Activated T-helper 17 cell treated with anti-CD3 and anti-CD28 coated beads, Interleukin-2, amount 50 U/mL, for 72 hours (primary cell): ENCODE data around the gene PLEKHG4B. TPM values are rescaled to one million over a fixed set of nuclear protein-coding genes. Genes with fewer than 3 reads are reported as not detected.
A peak's percentile ranks its signal among the peaks of the same experiment; 100 is the strongest.

Experiments
- ATAC-seq: fragments of 150-1000 bp; cut with Tn5 transposase; replicated peaks from 2 replicates; pipeline ENCODE4 v1.10.0; 2021; ENCODE audit warnings: mild to moderate bottlenecking, moderate library complexity
- H3K27ac Mint-ChIP-seq: one replicate; pipeline ENCODE4 v1.8.0; 2022; ENCODE audit warnings: mixed read lengths
- H3K27me3 Mint-ChIP-seq: one replicate; pipeline ENCODE4 v1.8.0; 2022; ENCODE audit warnings: mixed read lengths
- H3K36me3 Mint-ChIP-seq: one replicate; pipeline ENCODE4 v1.8.0; 2022; ENCODE audit warnings: low read depth, mild to moderate bottlenecking, mixed read lengths
- H3K4me1 Mint-ChIP-seq: one replicate; pipeline ENCODE4 v1.8.0; 2022; ENCODE audit warnings: mixed read lengths
- H3K4me3 Mint-ChIP-seq: one replicate; pipeline ENCODE4 v1.8.0; 2022; ENCODE audit warnings: mild to moderate bottlenecking, mixed read lengths
- H3K9me3 Mint-ChIP-seq: one replicate; pipeline ENCODE4 v1.8.0; 2022; ENCODE audit warnings: mixed read lengths
- total RNA-seq, 2 donors: library from RNA; stranded (reverse); gene quantifications; one replicate each; pipeline ENCODE4 v1.2.3, GENCODE V29; 2022

PLEKHG4B gene
- total RNA-seq, 2 donors from 2014 or later: 0.11 TPM; not detected in 1

GRCh38 chr5:181566-181965, 89.6 kb downstream of the PLEKHG4B start:
- no peak for ATAC-seq
- Mint-ChIP-seq H3K36me3 (no peaks in the 10 kb centered on the region), H3K9me3 (no peaks in the 10 kb centered on the region)

GRCh38 chr5:182126-182525, 90.2 kb downstream of the PLEKHG4B start:
- Mint-ChIP-seq H3K4me1 (no peaks in the 10 kb centered on the region), H3K27ac (no peak overlapping the region), H3K9me3 (no peaks in the 10 kb centered on the region), H3K27me3 (peaks cover 14% of the 10 kb centered on the region), H3K4me3 (no peak overlapping the region), H3K36me3 (no peaks in the 10 kb centered on the region)
- ATAC-seq: no peak

More at GRCh38 chr5:181566-181965, 89.6 kb downstream of the PLEKHG4B start:
- Mint-ChIP-seq H3K27ac (no peak overlapping the region), H3K4me1 (no peaks in the 10 kb centered on the region), H3K27me3 (peaks cover 14% of the 10 kb centered on the region), H3K4me3 (no peak overlapping the region)

GRCh38 chr5:184471-184870, 92.5 kb downstream of the PLEKHG4B start:
- no peak for ATAC-seq
- no peak overlapping the region for H3K4me3 Mint-ChIP-seq
- peaks cover 14% of the 10 kb centered on the region for H3K27me3 Mint-ChIP-seq
- peaks cover 5% of the 10 kb centered on the region for H3K4me1 Mint-ChIP-seq
- H3K36me3 Mint-ChIP-seq: no peaks in the 10 kb centered on the region
- no peaks in the 10 kb centered on the region for H3K9me3 Mint-ChIP-seq
- H3K27ac Mint-ChIP-seq: peak overlapping the region; percentile 8

GRCh38 chr5:185095-186070, 93.4 kb downstream of the PLEKHG4B start:
- no peak for ATAC-seq

GRCh38 chr5:186091-187041, 94.4 kb downstream of the PLEKHG4B start:
- Mint-ChIP-seq H3K27ac (no peak overlapping the region), H3K4me3 (no peak overlapping the region), H3K27me3 (peaks cover 4% of the 10 kb centered on the region), H3K4me1 (peaks cover 5% of the 10 kb centered on the region), H3K9me3 (no peaks in the 10 kb centered on the region), H3K36me3 (no peaks in the 10 kb centered on the region)
- no peak for ATAC-seq

More at GRCh38 chr5:185095-186070, 93.4 kb downstream of the PLEKHG4B start:
- H3K27me3 Mint-ChIP-seq: peaks cover 10% of the 10 kb centered on the region
- H3K4me3 Mint-ChIP-seq: no peak overlapping the region
- H3K36me3 Mint-ChIP-seq: no peaks in the 10 kb centered on the region
- no peak overlapping the region for H3K27ac Mint-ChIP-seq
- H3K9me3 Mint-ChIP-seq: no peaks in the 10 kb centered on the region
- H3K4me1 Mint-ChIP-seq: peaks cover 5% of the 10 kb centered on the region

- no peak overlapping the region for H3K4me3 Mint-ChIP-seq
Observed at GRCh38 chr5:187042-187431, 95.1 kb downstream of the PLEKHG4B start.

GRCh38 chr5:187617-188451, 95.9 kb downstream of the PLEKHG4B start:
- ATAC-seq: no peak
- H3K9me3 Mint-ChIP-seq: no peaks in the 10 kb centered on the region
- H3K4me1 Mint-ChIP-seq: peaks cover 5% of the 10 kb centered on the region
- no peak overlapping the region for H3K27ac Mint-ChIP-seq
- no peaks in the 10 kb centered on the region for H3K36me3 Mint-ChIP-seq
- no peaks in the 10 kb centered on the region for H3K27me3 Mint-ChIP-seq
- peak overlapping the region; percentile 31 for H3K4me3 Mint-ChIP-seq

More at GRCh38 chr5:187042-187431, 95.1 kb downstream of the PLEKHG4B start:
- no peaks in the 10 kb centered on the region for H3K36me3 Mint-ChIP-seq
- H3K27ac Mint-ChIP-seq: no peak overlapping the region
- peaks cover 4% of the 10 kb centered on the region for H3K27me3 Mint-ChIP-seq
- H3K9me3 Mint-ChIP-seq: no peaks in the 10 kb centered on the region
- H3K4me1 Mint-ChIP-seq: peaks cover 5% of the 10 kb centered on the region
- no peak for ATAC-seq

- Mint-ChIP-seq H3K36me3 (no peaks in the 10 kb centered on the region), H3K27ac (no peak overlapping the region), H3K27me3 (no peaks in the 10 kb centered on the region), H3K4me1 (peaks cover 5% of the 10 kb centered on the region), H3K9me3 (no peaks in the 10 kb centered on the region), H3K4me3 (peak overlapping the region; percentile 31)
- ATAC-seq: peak; percentile 97
Observed at GRCh38 chr5:188488-189481, 96.8 kb downstream of the PLEKHG4B start.

GRCh38 chr5:189486-189885, 97.5 kb downstream of the PLEKHG4B start:
- Mint-ChIP-seq H3K4me3 (no peak overlapping the region), H3K9me3 (no peaks in the 10 kb centered on the region), H3K4me1 (peaks cover 5% of the 10 kb centered on the region), H3K36me3 (no peaks in the 10 kb centered on the region), H3K27me3 (no peaks in the 10 kb centered on the region), H3K27ac (no peak overlapping the region)
- ATAC-seq: no peak

- Mint-ChIP-seq H3K36me3 (no peaks in the 10 kb centered on the region), H3K27ac (no peak overlapping the region), H3K9me3 (no peaks in the 10 kb centered on the region), H3K4me1 (peaks cover 5% of the 10 kb centered on the region), H3K4me3 (no peak overlapping the region), H3K27me3 (no peaks in the 10 kb centered on the region)
- ATAC-seq: no peak
Observed at GRCh38 chr5:189976-190365, 98.0 kb downstream of the PLEKHG4B start.

GRCh38 chr5:190366-191035, 98.5 kb downstream of the PLEKHG4B start:
- no peaks in the 10 kb centered on the region for H3K36me3 Mint-ChIP-seq
- no peak overlapping the region for H3K4me3 Mint-ChIP-seq
- no peaks in the 10 kb centered on the region for H3K27me3 Mint-ChIP-seq
- H3K27ac Mint-ChIP-seq: no peak overlapping the region
- H3K4me1 Mint-ChIP-seq: peaks cover 5% of the 10 kb centered on the region
- H3K9me3 Mint-ChIP-seq: no peaks in the 10 kb centered on the region
- peak; percentile 8 for ATAC-seq

GRCh38 chr5:191036-191948, 99.3 kb downstream of the PLEKHG4B start, which contains the start of gene LRRC14B:
Gene LRRC14B, plus strand, starts transcription at chr5:191495. Its CDS starts 44 bp downstream, at chr5:191539.
- Mint-ChIP-seq H3K27me3 (no peaks in the 10 kb centered on the region), H3K9me3 (no peaks in the 10 kb centered on the region), H3K27ac (no peak within 1 kb of the TSS), H3K4me1 (peaks cover 5% of the 10 kb centered on the region), H3K36me3 (no peaks in the 10 kb centered on the region), H3K4me3 (no peak within 1 kb of the TSS)
- no peak for ATAC-seq
